ENCODE measurements around the gene FYCO1. TPM values are rescaled to one million over a fixed set of nuclear protein-coding genes. Genes with fewer than 3 reads are reported as not detected.

FYCO1 gene
- polyA plus RNA-seq, 2 of the 4 experiments (the other 2 are of a cell fraction), result 3.7 to 4.4 TPM

DNA sequence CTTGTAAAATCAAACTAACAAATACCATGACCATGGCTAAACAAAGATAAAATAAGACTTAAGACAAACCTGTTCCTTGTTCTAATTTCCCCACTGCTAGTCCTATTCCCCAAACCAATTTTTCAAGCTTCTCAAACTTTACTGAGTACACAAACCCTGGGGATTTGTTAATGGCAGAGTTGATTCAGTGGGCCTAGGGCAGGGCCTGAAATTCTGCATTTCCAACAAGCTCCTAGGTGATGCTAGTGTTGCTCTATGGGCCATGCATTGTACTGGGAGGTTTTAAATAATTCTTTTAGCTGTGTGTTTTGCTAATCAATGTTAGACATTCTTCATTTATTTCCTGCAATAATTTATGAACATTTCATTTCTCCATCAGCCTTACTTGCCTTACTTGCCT is 122.6 kb downstream of the FYCO1 start:
- H3K4me2 ChIP-seq, result no peak overlapping the region
- no peak overlapping the region for H3K27ac ChIP-seq
- ATAC-seq, result no peak
- no peak for TF ChIP-seq HEYL (CRISPR knock-in tag; IDR thresholded peaks at IDR 0.05)
- TF ChIP-seq HOXA7 (CRISPR knock-in tag; IDR thresholded peaks at IDR 0.05), result no peak
- no peak for TF ChIP-seq EHF (CRISPR knock-in tag; IDR thresholded peaks at IDR 0.05)
- no peak for TF ChIP-seq PHF8 (IDR thresholded peaks at IDR 0.05; ENCODE audit: borderline replicate concordance, low read depth)
- no peak for TF ChIP-seq MAFK (IDR thresholded peaks at IDR 0.05; ENCODE audit: partially characterized antibody)
- no peak for TF ChIP-seq HOXB13 (CRISPR knock-in tag; IDR thresholded peaks at IDR 0.05; ENCODE audit: low read depth)
- TF ChIP-seq FOSL2 (IDR thresholded peaks at IDR 0.05), result no peak
- TF ChIP-seq FOSL2 (CRISPR knock-in tag; IDR thresholded peaks at IDR 0.05), result no peak
- no peak for TF ChIP-seq TFCP2L1 (CRISPR knock-in tag; IDR thresholded peaks at IDR 0.05)
- TF ChIP-seq, protein P1, sequence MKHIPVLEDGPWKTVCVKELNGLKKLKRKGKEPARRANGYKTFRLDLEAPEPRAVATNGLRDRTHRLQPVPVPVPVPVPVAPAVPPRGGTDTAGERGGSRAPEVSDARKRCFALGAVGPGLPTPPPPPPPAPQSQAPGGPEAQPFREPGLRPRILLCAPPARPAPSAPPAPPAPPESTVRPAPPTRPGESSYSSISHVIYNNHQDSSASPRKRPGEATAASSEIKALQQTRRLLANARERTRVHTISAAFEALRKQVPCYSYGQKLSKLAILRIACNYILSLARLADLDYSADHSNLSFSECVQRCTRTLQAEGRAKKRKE (CRISPR knock-in tag; IDR thresholded peaks at IDR 0.05; ENCODE audit: low read depth), result no peak
- no peak for TF ChIP-seq CEBPB (IDR thresholded peaks at IDR 0.05)
- no peak for TF ChIP-seq JUNB (IDR thresholded peaks at IDR 0.05)
- TF ChIP-seq, protein P2, sequence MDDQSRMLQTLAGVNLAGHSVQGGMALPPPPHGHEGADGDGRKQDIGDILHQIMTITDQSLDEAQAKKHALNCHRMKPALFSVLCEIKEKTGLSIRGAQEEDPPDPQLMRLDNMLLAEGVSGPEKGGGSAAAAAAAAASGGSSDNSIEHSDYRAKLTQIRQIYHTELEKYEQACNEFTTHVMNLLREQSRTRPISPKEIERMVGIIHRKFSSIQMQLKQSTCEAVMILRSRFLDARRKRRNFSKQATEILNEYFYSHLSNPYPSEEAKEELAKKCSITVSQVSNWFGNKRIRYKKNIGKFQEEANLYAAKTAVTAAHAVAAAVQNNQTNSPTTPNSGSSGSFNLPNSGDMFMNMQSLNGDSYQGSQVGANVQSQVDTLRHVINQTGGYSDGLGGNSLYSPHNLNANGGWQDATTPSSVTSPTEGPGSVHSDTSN (IDR thresholded peaks at IDR 0.05), result no peak
- TF ChIP-seq EHMT2 (IDR thresholded peaks at IDR 0.05; ENCODE audit: low read depth), result no peak
- H3K4me1 ChIP-seq, result no peaks in the 10 kb centered on the region
- no peak overlapping the region for H3K4me3 ChIP-seq
- no peaks in the 10 kb centered on the region for H3K9me3 ChIP-seq
- CTCF ChIA-PET, result interaction anchor here (0.8 to 1.4 kb wide), 3 partner anchors 18 to 205 kb away, joined by 3 to 4 read pairs (median 3); no protein-coding TSS in a partner anchor
- DNase-seq (ENCODE audit: low read depth in 1 of 2, low spot score in 1 of 2), result no peak
- FAIRE-seq, result no peak
- POLR2A ChIA-PET, result no interaction called here

DNA sequence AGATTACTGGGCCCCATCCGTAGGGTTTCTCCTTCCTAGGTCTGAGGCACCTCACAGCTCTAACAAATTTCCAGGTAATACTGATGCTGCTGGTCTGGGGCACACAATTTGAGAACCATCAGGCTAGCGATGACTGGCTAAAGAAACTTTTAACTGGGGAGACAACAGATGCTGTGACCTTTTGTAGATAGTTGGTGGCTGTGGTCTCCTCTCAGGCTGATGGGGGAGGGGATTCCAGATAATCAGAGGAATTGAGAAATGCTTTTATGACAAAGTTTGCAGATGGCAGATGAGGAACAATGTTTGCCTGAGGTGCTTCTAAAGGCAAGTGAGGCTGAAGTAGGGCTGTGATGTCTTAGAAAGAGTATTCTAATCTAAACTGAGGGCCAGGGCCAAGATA is 123.1 kb downstream of the FYCO1 start:
- H3K4me2 ChIP-seq, result no peak overlapping the region
- H3K27ac ChIP-seq, result no peak overlapping the region
- ChIA-PET POLR2A (no interaction called here), CTCF (interaction anchor here (0.8 to 1.4 kb wide), 4 partner anchors 18 to 206 kb away, joined by 3 to 4 read pairs (median 3); no protein-coding TSS in a partner anchor)
- H3K4me3 ChIP-seq, result no peak overlapping the region
- no peak for DNase-seq (ENCODE audit: low read depth in 1 of 2, low spot score in 1 of 2)
- no peaks in the 10 kb centered on the region for H3K4me1 ChIP-seq
- TF ChIP-seq MAFK (IDR thresholded peaks at IDR 0.05; ENCODE audit: partially characterized antibody) (no peak), HOXB13 (CRISPR knock-in tag; IDR thresholded peaks at IDR 0.05; ENCODE audit: low read depth) (no peak), ZC3H11A (IDR thresholded peaks at IDR 0.05) (no peak), MAZ (IDR thresholded peaks at IDR 0.05; ENCODE audit: borderline replicate concordance, low read depth, low read length) (no peak)
- FAIRE-seq, result no peak
- no peak for ATAC-seq
- WGBS (ENCODE audit: missing lambda C conversion rate), result 50% methylated on average over 2 of the region's 2 CpGs
- H3K9me3 ChIP-seq, result no peaks in the 10 kb centered on the region

DNA sequence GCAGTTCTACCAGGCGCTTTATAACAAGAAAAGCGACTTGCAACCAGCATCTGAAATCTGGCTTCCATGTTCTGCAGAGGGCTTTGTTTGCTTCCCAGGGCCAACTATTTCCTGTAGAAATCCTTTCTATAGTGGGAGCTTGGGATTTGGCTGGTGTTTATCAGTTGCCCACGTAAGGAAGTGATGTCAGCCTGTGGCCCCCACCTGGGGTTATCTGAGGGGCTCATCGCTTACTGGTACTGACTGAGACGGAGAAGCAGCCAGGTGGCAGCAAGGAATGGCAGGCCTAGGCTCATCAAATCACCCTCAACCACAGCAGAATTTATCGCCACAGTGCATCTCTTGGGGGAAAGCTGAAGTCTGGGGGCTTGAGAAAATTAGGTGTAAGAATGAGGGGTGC is 123.8 kb downstream of the FYCO1 start:
- Histone ChIP-seq H3K27ac (no peak overlapping the region), H3K9me3 (no peaks in the 10 kb centered on the region), H3K4me3 (no peak overlapping the region), H3K4me1 (no peaks in the 10 kb centered on the region), H3K4me2 (no peak overlapping the region)
- ChIA-PET POLR2A (no interaction called here), CTCF (interaction anchor here (0.6 to 1.4 kb wide), 3 partner anchors 17 to 205 kb away, joined by 3 to 4 read pairs (median 3); no protein-coding TSS in a partner anchor)
- DNase-seq (ENCODE audit: low read depth in 1 of 2, low spot score in 1 of 2) (no peak), FAIRE-seq (no peak), ATAC-seq (no peak)
- 76% methylated on average over 4 of the region's 6 CpGs for WGBS (ENCODE audit: missing lambda C conversion rate)
- TF ChIP-seq MAZ (IDR thresholded peaks at IDR 0.05; ENCODE audit: borderline replicate concordance, low read depth, low read length) (no peak), POLR2AphosphoS2 (conservative IDR thresholded peaks at IDR 0.05; ENCODE audit: low read length) (no peak), CBX2 (IDR thresholded peaks at IDR 0.05; ENCODE audit: borderline replicate concordance, low read depth) (no peak), RCOR1 (IDR thresholded peaks at IDR 0.05; ENCODE audit: low read depth, low read length) (no peak), PHF8 (IDR thresholded peaks at IDR 0.05; ENCODE audit: borderline replicate concordance, low read depth) (no peak), RAD21 (conservative IDR thresholded peaks at IDR 0.05 in 1 of 2, IDR thresholded peaks at IDR 0.05 in 1 of 2) (no peak), EHF (CRISPR knock-in tag; IDR thresholded peaks at IDR 0.05) (no peak), HOXA7 (CRISPR knock-in tag; IDR thresholded peaks at IDR 0.05) (no peak), BHLHE40 (IDR thresholded peaks at IDR 0.05; ENCODE audit: low read depth, low read length) (no peak), GATA3 (IDR thresholded peaks at IDR 0.05; ENCODE audit: borderline replicate concordance) (no peak), ESRRA (IDR thresholded peaks at IDR 0.05; ENCODE audit: borderline replicate concordance, low read length) (no peak), JUNB (IDR thresholded peaks at IDR 0.05) (no peak), KDM1A (IDR thresholded peaks at IDR 0.05; ENCODE audit: low read depth) (no peak), FOSL2 (IDR thresholded peaks at IDR 0.05) (no peak), FOSL2 (CRISPR knock-in tag; IDR thresholded peaks at IDR 0.05) (no peak), ZFP36 (IDR thresholded peaks at IDR 0.05; ENCODE audit: borderline replicate concordance, partially characterized antibody) (no peak)
- TF ChIP-seq, protein P3, sequence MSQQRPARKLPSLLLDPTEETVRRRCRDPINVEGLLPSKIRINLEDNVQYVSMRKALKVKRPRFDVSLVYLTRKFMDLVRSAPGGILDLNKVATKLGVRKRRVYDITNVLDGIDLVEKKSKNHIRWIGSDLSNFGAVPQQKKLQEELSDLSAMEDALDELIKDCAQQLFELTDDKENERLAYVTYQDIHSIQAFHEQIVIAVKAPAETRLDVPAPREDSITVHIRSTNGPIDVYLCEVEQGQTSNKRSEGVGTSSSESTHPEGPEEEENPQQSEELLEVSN (IDR thresholded peaks at IDR 0.05; ENCODE audit: borderline replicate concordance, low read depth), result no peak
- TF ChIP-seq, protein P4, sequence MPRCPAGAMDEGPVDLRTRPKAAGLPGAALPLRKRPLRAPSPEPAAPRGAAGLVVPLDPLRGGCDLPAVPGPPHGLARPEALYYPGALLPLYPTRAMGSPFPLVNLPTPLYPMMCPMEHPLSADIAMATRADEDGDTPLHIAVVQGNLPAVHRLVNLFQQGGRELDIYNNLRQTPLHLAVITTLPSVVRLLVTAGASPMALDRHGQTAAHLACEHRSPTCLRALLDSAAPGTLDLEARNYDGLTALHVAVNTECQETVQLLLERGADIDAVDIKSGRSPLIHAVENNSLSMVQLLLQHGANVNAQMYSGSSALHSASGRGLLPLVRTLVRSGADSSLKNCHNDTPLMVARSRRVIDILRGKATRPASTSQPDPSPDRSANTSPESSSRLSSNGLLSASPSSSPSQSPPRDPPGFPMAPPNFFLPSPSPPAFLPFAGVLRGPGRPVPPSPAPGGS (IDR thresholded peaks at IDR 0.05), result no peak
- TF ChIP-seq, protein P1 (CRISPR knock-in tag; IDR thresholded peaks at IDR 0.05; ENCODE audit: low read depth), result no peak

Measured in A549 (cell line).